ENCODE data around the gene SUPT7L.
A peak's percentile ranks its signal among the peaks of the same experiment; 100 is the strongest.
"Not testable (repeated sequence)": the region's sequence is repeated elsewhere in the genome, so short reads cannot be mapped to it uniquely, and the experiment has no call there.

SUPT7L gene

DNA sequence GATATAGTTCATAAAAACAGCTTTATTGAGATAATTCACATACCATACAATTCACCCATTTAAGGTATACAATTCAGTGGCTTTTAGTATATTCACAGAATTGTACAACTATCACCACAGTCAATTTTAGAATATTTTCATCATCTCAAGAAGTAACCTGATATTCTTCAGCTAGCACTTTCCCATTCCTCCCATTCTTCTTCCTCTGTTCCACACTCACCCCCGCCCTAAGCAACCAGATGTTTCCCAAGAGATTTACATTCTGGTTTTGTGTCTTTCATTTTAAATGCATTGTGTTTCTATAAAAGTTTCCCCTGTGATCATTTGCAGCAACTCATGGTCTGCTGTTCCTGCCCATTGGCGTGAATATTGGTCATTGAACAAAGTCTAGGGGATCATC is 29.1 kb downstream of the SUPT7L start:
- DNase-seq, result no peak

DNA sequence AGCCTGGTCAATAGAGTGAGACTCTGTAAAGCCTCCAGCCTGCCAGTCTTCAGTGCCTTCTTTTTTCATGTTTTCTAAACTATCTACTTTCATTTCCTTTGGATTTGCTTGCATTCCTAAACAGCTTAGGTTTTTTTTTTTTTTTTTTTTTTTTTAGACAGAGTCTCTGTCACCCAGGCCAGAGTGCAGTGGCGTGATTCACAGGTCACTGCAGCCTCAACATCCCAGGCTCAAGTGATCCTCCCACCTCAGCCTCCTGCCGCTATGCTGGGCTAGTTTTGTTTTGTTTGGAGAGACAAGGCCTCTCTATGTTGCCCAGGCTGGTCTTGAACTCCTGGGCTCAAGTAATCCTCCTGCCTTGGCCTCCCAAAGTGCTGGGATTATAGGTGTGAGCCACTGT is 33.2 kb downstream of the SUPT7L start:
- DNase-seq, result not testable (repeated sequence)

DNA sequence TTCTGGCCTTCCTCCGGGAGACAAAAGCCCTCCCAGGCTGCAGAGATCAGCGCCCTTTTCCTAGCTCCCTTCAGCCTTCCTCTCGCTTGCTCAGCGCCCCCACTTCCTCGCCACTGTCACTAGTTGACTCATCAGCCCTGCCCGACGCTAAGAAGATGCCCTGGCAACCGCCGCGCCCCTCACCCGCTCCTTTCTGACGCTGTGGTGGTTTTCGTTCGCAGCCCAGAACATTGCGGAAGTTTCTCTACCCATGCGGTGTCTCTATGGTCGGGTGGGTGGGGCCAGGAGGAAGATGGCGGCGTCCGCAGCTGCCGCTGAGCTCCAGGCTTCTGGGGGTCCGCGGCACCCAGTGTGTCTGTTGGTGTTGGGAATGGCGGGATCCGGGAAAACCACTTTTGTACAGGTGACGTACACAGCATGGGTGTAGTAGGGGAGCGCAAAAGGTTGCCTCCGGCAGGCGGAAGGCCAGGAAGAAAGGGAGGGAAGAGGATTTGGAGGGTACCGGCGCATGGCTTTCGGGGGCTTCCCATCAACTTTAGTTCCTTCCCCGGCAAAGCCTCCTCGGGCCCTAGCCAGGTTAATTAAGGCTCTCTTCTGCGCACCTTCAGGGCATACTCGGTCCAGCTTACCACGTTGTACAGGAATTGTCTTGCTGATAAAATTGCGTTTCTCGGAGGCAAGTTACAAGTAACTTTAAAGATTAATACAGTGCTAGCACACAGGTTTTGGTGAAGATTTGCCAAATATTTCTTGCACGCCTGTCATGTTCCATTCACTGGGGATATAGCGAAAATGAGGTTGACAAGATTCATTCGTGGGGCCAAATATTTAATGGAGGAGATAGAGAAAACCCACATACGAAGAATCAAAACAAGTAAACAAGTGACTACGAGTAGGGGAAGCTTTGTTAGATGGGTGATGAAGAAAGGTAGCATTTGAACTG is 34.4 kb downstream of the SUPT7L start, which contains the start of the genes CCDC121 and GPN1:
Gene CCDC121 (minus strand): TSS at position 246 of the 943 bp plus-strand sequence. CDS start 1,213 bp downstream, outside the sequence.
Gene GPN1 (plus strand): TSS at position 284 of the 943 bp plus-strand sequence. CDS start 9 bp downstream, at position 293.
- peak; percentile 97 for DNase-seq

DNA sequence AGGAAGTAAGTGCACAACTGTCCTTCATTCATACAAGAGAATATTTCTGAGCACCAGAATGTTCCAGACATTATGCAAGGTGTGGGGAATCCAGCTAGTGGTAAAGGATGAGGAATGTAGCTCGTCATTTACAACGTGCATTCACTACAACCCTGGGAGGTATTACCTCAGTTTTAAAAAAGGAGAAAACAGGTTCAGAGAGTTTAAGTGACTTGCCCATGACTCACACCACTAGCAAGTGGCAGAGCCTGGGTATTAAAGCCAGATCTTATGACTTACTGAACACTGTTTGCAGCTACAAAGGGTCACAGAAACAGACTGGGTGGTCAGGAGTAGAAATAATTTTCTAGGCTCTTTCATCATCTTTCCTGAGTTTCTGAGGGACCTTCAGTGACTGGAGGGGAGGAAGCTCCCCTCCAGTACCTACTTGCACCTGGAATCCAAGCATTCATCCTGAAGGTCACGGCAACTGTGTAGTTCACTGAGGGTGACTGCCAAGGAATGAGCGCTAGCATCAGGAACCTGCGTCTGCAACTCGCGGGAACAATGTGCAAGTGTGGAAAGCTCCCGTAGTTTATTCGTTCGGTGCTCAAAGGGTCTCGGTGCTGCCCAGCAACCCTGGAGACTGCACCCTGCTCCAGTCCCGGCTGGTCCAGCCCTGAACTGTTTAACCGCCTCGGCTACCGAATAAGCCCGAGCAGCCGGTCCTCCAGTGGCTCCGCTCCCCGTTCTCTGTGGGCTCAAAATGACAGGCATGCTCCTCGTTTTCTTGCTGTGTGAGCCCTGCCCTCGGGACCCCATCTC is 35.2 kb downstream of the SUPT7L start:
- DNase-seq, result peak; percentile 23

DNA sequence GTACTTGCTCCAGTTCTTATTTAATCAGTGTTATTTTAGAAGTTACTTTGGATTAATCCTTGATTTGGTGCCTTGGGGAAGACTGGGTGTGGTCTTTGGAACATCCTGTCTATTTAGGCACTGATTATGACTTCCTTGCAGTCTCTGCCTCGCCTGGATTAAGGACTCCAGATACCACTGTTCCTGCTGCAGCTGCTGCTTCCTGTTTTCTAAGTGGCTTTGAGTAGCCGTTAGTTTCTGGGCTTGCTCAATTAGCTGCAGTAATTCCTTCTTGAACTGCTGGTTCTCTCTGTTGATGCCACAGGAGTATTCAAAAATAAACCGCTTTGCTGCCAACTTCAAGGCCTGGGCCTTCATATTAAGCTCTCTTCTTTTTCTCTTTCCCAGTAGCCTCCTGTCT is 36.5 kb downstream of the SUPT7L start:
- DNase-seq, result not testable (repeated sequence)

DNA sequence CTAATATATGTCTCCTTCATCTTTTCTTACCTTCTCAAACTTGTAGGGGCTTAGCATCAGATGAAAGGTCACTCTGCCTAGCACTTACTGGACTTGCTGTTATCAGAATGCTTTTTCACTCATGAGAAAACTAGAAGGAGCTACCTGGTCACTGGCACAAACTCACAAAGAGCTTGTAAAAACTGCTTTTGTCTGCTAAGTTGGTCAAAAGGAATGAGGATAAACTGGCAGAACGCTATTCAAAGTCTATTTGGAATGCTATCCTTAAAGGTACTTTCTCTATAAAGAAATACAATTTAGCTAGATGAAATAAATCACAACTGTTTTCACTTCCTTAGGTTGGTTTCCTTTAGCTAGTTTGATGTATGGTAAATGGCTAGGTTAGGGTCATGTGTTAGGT is 37.1 kb downstream of the SUPT7L start:
- not testable (repeated sequence) for DNase-seq

DNA sequence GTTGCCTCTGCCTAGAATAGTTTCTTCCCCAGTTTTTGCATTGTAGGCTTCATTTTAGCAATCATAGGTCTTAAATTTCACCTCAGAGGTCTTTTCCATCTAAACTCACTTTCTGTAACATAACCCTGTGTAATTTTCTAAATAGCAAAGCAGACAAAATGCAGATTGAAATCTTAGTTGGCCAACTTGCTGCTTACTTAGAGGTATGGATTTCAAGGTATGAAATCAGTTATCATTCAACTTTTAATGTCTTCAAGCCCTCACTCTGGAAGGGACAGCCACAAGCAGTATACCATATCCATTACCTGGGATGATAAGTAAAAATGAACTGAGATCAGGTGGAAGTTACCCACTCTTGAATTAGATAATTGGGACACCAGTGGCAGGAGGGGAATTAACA is 38.5 kb downstream of the SUPT7L start:
- no peak for DNase-seq

GRCh38 chr2:27622921-27623384 is 40.5 kb downstream of the SUPT7L start:
- no peak for DNase-seq

GRCh38 chr2:27621524-27621923 is 41.9 kb downstream of the SUPT7L start:
- no peak for DNase-seq

DNA sequence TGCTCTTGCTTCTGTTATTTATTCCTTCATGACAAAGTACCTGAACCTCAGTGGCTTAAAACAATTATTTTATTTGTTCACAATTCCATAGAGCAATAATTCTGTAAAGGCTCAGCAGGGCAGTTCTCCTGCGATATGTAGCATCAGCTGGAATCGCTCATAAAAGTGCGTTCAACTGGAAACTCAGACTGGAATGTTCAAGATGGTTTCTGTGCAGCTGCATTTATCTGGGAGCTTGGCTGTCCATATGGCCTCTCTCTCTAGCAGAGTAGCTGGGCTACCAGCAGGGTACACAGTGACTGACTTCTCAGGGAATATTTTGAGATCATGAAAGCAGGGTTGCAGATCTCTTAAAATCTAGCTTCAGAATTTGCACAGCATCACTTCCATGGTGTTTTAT is 48.1 kb downstream of the SUPT7L start:
- DNase-seq, result no peak

- DNase-seq, result no peak
These were observed 49.4 kb downstream of the SUPT7L start for GRCh38 chr2:27613985-27614384.

GRCh38 chr2:27606611-27607010 is 56.8 kb downstream of the SUPT7L start:
- DNase-seq, result no peak
